Femur (tissue), 1 donor: ENCODE measurements around the gene LRRC15.
A peak's percentile ranks its signal among the peaks of the same experiment; 100 is the strongest.

Source experiments
- DNase-seq: peaks from one replicate; pipeline ENCODE4 v3.0.0-alpha.2; 2017

The LRRC15 gene

GRCh38 chr3:194384156-194384555 is 14.6 kb upstream of the LRRC15 start:
- no peak for DNase-seq

DNA sequence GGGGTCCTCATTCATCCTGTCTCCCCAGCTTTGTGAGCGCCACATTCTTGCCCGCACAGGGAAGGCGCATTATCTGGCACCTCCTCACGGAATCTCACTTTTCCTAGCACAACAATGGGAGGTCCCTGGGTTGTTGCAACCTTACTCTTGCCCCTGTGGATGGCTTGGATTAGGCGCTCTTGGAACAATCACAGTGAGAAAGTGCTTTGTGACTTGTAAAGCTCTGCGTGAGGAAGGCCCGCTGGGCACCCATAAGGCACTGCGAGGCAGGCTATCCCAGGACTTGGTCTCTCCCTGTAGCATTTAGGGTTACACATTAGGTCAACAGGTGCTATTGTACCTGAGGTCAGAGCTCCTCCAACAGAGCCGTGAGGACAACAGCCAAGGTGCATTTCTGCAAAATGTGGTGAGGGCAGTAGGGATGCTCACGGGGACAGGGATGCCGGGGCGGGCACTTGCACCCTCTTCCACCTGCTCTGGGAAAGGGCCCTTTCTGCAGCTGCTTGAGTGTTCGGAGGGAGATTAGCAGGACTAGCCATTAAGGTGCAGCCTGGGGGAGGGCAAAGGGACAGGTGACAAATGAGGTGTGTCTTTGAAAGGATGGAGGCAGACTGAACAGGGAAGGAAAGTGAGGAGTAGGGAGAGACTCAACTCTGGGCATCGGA is 13.9 kb upstream of the LRRC15 start:
- peak; percentile 7 for DNase-seq

DNA sequence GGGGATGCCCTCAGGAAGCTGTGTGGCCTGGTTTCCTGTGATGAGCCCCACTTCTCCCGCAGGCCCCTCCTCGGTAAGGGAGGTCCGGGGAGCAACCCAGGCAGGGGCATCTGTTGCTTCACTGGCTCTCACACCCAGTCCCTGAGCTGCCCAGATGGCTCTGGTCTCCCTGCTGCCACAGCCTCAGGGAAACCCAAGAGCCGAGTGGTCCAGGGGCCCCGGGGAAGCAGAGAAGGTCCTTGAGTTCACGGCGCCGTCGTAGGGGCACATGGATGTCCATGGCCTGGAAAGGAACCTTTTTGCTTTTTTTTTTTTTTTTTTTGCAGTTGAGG is 13.3 kb upstream of the LRRC15 start:
- DNase-seq: no peak

- DNase-seq: no peak
Observed at GRCh38 chr3:194382196-194382891, 12.8 kb upstream of the LRRC15 start.

DNA sequence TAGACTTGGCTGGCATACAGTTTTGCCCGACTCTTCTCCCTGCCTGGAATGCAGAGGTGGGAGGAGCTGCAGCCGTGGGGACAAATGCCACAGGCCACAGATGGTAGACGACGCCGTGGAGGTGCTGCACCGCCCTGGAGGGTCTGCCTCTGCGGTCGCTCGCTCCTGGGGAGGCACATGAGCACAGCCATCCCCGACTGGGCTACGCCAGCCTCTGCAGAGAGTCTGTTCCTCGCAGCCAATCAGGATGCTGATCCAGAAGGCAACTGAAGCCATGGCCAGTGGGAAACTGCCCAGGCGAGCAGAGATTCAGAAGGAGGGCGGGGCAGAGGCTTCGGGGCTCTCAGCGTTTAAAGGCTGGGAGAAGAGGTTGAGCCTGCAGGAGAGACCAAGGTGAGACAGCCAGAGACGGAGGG is 11.9 kb upstream of the LRRC15 start:
- no peak for DNase-seq

DNA sequence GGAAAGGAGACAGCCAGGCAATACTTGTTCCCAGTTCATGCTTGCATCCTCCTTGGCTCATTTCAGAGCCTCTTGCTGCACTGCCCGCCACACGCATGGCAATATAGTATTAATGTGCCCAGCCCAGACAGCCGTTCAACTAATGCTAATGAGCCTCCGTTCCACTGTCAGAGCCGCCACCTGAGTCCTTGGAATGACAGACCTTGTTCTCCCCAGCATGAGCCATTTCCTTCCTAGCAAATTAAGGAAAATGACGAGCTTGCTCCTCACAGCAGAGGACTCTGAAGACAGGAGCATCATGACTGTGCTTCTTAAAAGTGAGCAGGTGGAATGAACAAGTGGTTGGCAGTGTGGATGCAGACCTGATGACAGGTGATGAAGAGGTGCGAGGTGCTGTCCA is 10.8 kb upstream of the LRRC15 start:
- no peak for DNase-seq

- no peak for DNase-seq
Observed at GRCh38 chr3:194379651-194380050, 10.1 kb upstream of the LRRC15 start.

- no peak for DNase-seq
Observed at GRCh38 chr3:194379231-194379630, 9.7 kb upstream of the LRRC15 start.

DNA sequence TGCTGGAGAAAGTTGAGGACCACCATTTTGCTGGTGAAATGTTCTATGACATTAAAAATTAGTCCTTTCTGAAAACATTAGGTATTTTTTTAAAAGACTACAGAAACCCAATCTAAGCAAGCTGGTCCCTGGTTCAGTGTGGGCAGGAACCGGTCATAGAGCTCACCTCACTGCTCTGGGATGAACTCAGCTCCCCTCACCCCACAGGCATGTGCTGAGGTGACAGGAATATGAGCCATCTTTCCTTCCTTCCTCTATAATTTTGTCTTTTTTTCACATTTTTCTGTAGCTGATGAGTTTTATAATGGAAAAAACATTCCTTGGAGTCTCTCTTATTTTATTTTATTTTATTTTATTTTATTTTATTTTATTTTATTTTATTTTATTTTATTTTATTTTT is 8.2 kb upstream of the LRRC15 start:
- DNase-seq: no peak

- DNase-seq: no peak
Observed at GRCh38 chr3:194376241-194376560, 6.7 kb upstream of the LRRC15 start.

- DNase-seq: no peak
Observed at GRCh38 chr3:194375473-194376240, 6.1 kb upstream of the LRRC15 start.

- no peak for DNase-seq
Observed at GRCh38 chr3:194374935-194375334, 5.4 kb upstream of the LRRC15 start.

DNA sequence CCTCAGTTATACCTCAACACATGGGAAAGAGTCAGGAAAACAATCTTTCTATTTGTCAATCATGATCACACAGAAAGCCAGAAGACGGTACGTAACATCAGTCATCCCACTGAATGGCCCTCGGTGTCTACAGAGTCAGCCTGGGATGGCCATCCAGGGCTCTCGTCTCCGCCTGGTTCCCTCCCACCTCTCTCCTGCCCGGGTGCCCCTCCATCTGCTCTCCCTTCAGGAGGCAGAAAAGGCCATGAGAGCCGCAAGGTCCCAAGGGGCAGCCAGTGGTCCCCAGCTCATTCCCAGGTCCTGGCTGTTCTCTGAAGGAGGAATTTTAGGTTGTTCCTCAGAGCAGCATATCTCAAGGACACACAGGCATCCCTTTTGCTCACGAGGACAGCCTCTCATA is 4.4 kb upstream of the LRRC15 start:
- DNase-seq: no peak

DNA sequence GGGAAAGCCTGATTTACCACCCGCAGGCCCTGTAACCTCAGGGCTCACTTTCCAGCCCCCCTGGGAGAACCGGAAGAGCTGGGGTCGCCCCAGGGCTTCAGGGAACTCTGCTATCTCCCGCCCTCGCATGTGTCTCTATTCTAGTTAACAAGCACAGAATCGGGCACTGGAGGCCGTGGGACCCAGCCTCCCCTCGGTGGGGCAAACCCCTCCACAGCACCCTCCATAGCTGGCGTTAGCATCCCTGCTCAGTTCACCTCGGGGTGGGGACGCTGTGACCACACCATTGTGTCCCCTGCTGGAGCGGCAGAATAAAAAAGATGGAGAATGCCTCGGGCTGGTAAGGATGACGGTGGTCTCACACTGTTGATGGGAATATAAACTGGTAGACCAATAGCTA is 3.5 kb upstream of the LRRC15 start:
- DNase-seq: no peak

- DNase-seq: no peak
Observed at GRCh38 chr3:194370753-194371152, 1.2 kb upstream of the LRRC15 start.

- no peak for DNase-seq
Observed at GRCh38 chr3:194368918-194369317, 625 bp downstream of the LRRC15 start.

DNA sequence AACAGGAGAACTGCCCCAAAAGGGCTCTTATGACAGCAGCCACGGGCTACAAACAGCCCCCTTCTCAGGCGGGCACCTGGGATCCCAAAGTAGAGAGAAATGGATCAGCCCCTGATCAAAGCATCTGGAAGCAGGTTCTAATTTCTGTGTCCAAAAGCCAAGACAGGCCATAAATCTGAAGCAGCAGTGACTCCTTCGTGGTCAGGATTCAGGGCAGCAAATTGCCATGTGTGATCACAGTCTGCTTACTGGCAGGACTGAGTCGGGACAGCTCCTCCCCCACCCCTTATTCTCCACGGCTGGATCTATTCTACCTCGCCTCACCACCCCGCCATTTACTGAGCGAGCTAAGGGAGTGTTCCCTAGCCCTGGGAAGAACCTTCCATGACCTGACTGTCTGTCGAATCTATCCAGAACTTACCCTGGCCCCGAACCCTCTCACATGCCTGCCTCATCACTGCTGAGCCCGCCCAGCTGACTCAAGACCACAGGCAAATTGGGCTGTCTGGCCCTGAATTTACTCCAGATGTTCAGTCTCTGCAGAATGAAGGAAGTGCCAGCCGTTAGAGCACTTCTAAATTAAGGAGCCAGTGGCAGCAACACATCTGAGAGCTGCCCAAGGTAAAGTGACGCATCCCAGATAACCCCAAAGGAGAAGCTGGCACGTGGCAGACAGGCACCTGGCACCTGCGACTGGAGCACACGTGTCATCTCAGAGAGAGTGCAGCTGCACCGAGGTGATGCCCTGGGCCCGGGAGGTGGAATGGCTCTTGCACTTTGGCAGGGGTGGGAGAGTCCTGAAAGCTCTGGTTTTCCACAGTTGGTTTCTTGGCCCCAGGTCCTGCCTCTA is 1.3 kb downstream of the LRRC15 start:
- peak; percentile 76 for DNase-seq

- DNase-seq: no peak
Observed at GRCh38 chr3:194365978-194366490, 3.5 kb downstream of the LRRC15 start.

GRCh38 chr3:194365526-194365925 is 4.0 kb downstream of the LRRC15 start:
- DNase-seq: no peak

- DNase-seq: peak; percentile 87
Observed at GRCh38 chr3:194364652-194365434, 4.7 kb downstream of the LRRC15 start.

DNA sequence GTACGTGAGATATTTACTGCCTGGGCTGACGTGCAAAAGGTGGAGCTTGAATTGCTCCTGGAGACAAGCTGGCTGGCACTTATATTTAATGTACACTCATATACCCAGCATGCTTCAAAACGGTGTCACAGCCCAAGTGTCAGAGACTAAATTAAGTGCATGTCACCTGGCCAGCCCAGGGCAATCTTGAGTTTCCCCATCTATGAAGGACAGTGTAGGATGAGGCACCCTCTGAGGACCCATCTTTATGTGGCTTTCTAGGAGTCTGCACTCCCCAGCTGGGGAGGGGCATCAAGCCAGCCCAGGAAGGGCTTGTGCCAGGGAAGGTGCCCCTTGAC is 5.3 kb downstream of the LRRC15 start:
- no peak for DNase-seq

DNA sequence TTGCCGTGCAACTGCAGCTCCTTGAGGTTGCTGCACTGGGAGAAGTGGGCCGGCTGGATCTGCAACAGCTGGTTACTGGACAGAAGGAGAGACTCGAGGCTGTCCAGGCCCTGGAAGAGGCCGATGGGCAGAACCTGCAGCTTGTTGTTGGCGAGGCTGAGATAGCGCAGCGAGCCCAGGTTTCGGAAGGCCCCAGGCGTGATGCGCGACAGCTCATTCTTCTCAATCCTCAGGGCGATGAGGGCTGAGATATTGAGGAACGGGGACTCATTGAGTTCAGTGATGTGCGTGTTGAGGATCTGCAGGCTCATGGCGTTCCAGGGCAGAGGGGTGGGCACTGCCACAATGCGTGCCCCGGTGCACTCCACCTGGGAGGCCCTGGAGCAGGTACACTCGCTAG is 9.0 kb downstream of the LRRC15 start:
- no peak for DNase-seq
